Cardiac septum (tissue), 1 donor: ENCODE results near the gene HEATR3. TPM values are rescaled to one million over a fixed set of nuclear protein-coding genes. Genes with fewer than 3 reads are reported as not detected.
A peak's percentile ranks its signal among the peaks of the same experiment; 100 is the strongest.
"Not testable (repeated sequence)": the region's sequence is repeated elsewhere in the genome, so short reads cannot be mapped to it uniquely, and the experiment has no call there.

Experiments
- DNase-seq: peaks from one replicate; pipeline ENCODE4 v3.0.0-alpha.2; 2020; ENCODE audit warnings: low spot score
- intact Hi-C: fragments of 100-400 bp; cut with DNase I; formaldehyde crosslinking; loops from one replicate; pipeline ENCODE4 v1.14.0; 2022
- total RNA-seq: library from RNA; stranded (reverse); fragmentation: NEBNext Ultra II Directional; extraction: Animal tissue kit (Norgen Biotek cat#: 25700); gene quantifications from one replicate; pipeline ENCODE4 v1.2.1, GENCODE V29; 2021
- donor health status: DM: no; HTN: no; CAD: no.

The HEATR3 gene
- total RNA-seq, 1 donor from 2014 or later = 10.3 TPM

GRCh38 chr16:50092891-50093290 is 27.1 kb downstream of the HEATR3 start:
- intact Hi-C loops = no loop called here
- DNase-seq = no peak

GRCh38 chr16:50093607-50094539 is 28.1 kb downstream of the HEATR3 start:
- intact Hi-C loops = no loop called here
- peak; percentile 82 for DNase-seq

DNA sequence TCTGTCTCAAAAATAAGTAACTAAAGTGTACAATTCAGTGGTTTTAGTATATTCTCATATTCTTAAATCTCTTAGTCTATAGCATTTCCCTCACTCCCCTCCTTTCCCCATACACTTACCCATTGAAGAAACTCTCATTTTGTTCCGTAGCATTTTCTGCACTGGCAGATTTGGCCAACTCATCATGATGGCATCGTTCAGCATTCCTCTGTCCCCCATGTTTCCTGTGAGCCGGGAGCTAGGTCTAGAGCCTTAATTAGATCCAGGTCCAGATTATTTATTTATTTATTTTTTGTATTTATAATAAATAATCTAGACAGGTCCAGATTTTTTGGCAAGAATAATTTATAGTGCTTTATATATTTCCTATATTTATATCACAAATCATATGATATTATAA is 31.0 kb downstream of the HEATR3 start:
- no peak for DNase-seq
- intact Hi-C loops = no loop called here

- intact Hi-C loops = no loop called here
- no peak for DNase-seq
These were observed 34.3 kb downstream of the HEATR3 start for GRCh38 chr16:50099957-50100648.

DNA sequence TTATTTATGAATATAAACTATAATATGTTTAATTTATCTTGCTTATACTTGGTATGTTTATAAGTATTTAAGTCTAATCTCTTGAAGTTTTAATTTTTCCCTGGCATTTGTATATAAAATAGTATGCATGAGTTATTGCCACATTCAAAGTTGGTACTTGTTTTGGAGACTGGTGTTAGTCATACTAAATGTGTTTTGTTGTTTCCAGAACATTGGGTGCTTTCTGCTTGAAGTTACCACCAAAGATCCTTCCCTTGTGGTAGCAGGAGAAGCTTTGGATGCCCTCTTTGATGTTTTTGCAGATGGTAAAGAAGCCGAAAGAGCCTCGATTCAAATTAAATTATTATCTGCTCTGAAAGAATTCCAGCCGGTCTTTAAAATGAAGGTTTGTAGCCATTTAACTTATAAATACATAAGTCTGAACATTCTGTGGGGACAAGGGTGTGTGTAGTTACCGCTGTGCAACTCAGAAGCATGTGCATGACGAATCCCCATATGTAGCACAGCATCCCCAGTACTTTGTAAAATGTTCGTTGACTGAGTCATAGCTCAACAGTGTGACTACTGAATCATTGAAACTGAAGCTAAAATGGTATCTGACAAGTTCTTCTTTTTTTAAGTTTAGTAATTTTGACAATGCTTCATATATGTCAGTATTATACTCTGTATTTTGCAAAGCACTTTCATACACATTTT is 36.4 kb downstream of the HEATR3 start:
- no peak for DNase-seq
- intact Hi-C loops = no loop called here

DNA sequence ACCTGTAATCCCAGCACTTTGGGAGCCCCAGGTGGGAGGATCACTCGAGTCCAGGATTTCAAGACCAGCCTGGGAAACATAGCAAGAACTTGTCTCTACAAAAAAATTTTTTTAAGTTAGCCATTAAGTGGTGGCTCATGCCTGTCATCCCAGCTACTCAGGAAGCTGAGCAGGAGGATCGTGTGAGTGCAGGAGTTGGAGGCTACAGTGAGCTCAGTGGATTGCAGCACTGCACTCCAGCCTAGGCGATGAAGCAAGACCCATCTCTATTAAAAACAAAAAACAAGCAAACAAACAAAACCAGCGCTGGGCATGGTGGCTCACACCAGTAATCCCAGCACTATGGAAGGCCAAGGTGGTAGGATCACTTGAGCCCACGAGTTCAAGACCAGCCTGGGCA is 38.0 kb downstream of the HEATR3 start:
- DNase-seq = no peak
- intact Hi-C loops = no loop called here

- intact Hi-C loops = no loop called here
- DNase-seq = no peak
These were observed 48.8 kb downstream of the HEATR3 start for GRCh38 chr16:50114357-50115129.

DNA sequence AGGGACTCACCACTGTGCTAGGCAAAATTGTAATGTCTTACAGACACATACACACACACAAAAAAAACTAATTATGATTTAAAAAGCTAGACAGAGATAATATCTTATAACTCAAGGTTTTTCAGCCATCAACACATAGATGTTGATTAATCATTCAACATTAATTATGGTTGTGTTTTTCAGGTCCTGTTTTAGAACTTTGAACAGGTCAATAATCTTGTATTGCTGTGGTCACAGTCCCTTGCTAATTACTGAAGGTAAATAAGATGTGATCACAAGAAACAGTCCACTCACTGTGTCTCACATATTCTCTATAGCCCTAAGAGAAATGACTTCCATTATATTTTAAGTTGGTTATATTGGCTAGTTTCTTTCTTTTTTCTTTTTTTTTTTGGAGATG is 54.9 kb downstream of the HEATR3 start:
- intact Hi-C loops = no loop called here
- no peak for DNase-seq

DNA sequence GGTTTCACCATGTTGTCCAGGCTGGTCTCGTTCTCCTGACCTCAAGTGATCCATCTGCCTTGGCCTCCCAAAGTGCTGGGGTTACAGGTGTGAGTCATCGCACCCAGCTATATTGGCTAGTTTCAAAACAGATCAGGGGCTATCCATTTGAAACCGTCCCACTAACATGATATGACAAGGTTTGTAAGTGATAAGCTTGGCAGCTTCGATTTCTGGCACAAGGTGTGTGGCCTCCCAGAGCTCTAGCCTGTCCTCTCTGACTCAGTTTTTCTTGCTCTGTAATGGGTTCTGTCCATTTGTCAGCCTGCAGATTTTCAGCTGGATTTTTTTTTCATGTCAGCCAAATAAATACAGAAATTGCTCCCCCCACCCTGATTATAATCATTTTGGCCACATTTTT is 55.5 kb downstream of the HEATR3 start:
- intact Hi-C loops = no loop called here

DNA sequence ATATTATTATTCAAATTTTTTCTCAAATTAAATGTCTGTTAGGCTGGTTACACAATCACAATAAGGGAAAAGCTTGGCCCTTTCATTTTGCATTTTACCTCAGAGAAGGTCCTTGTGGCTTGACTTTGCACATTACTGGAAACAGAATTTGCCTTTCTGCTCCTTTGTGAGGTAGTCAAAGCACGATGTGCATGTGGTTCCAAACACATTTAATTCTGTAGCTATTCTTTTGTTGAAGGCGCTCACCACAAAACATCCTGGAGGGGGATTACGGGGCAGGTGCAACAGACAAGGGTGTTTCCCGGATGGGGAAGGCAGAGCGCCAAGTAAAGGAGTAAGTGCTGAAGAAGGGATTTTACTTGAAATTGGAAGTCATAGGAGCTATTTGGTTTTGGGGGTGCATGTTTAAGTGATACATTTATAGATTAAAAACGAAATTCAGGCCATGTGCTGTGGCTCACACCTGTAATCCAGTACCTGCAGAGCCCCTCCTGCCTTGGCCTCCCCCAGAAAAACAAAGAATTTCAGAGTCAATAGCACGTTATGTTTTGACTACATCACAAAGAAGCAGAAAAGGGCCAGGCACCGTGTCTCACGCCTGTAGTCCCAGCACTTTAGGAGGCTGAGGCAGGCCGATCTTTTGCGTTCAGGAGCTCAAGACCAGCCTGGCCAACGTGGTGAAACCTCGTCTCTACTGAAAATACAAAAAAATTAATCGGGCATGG is 56.1 kb downstream of the HEATR3 start:
- intact Hi-C loops = no loop called here
- DNase-seq = no peak

More for the DNA sequence above, 55.5 kb downstream of the HEATR3 start:
- no peak for DNase-seq

GRCh38 chr16:50123417-50123816 is 57.6 kb downstream of the HEATR3 start:
- DNase-seq = no peak

GRCh38 chr16:50124769-50125168 is 59.0 kb downstream of the HEATR3 start:
- intact Hi-C loops = no loop called here
- DNase-seq = no peak

More at GRCh38 chr16:50123417-50123816, 57.6 kb downstream of the HEATR3 start:
- intact Hi-C loops = no loop called here

DNA sequence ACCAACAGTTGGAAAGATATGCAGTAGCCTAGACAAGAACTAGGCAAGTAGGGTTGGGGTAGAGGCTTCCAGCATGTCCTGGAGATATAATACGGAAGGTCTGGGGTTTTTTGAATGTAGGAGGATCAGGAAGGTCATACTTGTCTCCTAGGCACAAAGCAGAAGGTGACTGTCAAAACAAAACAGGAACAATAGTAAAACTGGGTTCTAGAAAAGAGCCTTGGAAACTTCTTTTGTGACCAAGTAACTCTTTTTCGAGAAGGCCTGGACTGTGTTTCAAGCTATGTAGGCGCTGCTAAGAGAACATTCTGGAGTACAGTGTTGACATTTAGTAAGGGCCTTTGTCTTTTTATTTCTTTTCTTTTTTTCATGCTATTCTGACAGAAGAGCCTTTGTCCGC is 60.4 kb downstream of the HEATR3 start:
- no peak for DNase-seq
- intact Hi-C loops = no loop called here

GRCh38 chr16:50132571-50132970 is 66.8 kb downstream of the HEATR3 start:
- intact Hi-C loops, DNase-seq: not testable (repeated sequence)

DNA sequence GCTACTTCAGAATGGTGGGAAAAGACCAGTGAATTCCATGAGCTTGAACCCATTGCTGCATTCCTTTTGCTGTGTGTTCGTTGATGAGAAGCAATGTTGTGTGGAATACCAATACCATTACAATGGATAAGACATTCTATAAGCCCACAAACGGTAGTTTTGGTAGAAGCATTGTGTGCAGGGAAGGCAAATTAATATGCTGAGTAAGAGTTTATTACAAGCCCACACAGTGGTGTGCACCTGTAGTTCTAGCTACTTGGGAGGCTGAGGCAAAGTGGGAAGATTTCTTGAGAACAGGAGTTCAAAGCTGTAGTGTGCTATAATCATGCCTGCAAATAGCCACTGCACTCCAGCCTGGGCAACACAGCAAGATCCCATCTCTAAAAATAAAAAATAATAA is 67.4 kb downstream of the HEATR3 start:
- intact Hi-C loops = no loop called here
- DNase-seq = no peak

- intact Hi-C loops = no loop called here
- DNase-seq = no peak
These were observed 70.6 kb downstream of the HEATR3 start for GRCh38 chr16:50136399-50136798.

DNA sequence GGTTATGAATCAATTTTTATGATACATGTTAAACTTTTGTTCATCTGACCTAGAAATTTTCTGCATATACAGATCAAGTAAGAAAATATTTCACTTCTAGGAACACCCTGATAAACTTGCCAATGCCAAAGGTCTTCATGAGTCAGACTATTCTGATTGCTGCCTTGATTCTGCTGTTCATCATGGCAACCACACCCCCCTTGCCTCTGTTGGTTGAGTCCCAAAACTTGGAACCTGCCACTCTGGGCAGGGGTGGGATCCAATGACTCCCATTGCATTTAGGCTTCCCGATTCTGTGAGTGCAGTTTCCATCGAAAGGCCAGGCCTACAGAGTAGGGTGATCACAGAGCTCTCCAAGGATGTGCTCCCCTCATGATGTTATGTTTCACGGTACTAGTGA is 71.5 kb downstream of the HEATR3 start:
- intact Hi-C loops = no loop called here
- no peak for DNase-seq

- intact Hi-C loops = no loop called here
- no peak for DNase-seq
These were observed 73.8 kb downstream of the HEATR3 start for GRCh38 chr16:50139580-50139979.

DNA sequence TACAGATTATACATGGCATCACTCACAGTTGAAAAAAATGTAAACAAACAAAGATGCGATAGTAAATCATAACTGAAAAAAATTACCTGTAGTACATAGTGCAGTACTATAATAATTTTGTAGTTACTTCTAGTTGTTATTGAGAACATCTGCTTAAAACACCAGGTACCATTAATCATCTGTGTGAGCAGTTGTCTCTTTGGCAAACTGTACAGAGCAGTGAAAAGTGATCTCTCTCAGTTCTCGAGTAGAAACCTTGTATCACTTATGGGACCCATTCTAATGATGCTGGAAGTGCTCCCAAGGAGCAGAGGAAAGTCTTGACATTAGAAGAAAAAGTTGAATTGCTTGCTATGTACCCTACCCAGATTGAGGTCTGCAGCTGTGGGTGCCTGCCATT is 78.4 kb downstream of the HEATR3 start:
- no peak for DNase-seq

More for the DNA sequence above, 78.4 kb downstream of the HEATR3 start:
- intact Hi-C loops = no loop called here
